Measurements from ENCODE around the gene INPP5A. TPM values are rescaled to one million over a fixed set of nuclear protein-coding genes. Genes with fewer than 3 reads are reported as not detected.

The INPP5A gene
- total RNA-seq, 3 donors from 2014 or later = 26.6 to 50.6 (median 38.7) TPM

DNA sequence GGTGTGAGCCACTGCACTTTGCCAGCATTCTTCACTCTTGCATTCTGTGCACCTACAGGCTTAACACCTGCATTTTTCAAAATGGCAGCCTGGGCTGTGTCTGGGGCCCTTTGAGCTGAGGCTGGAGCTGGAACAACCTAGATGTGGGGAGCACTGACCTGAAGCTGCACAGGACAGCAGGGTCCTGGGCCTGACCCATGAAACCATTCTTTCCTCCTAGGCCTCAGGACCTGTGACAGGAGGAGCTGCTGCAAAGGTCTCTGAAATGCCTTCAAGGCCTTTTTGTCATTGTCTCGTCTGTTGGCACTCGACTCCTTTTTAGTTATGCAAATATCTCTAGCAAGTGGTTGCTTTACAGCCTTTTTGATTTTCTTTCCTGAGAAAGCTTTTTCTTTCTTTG, 82.3 kb downstream of the INPP5A start:
- no peak for TF ChIP-seq POLR2A (IDR thresholded peaks at IDR 0.05)
- no peak for TF ChIP-seq POLR2AphosphoS5 (IDR thresholded peaks at IDR 0.05)
- TF ChIP-seq, protein P1, sequence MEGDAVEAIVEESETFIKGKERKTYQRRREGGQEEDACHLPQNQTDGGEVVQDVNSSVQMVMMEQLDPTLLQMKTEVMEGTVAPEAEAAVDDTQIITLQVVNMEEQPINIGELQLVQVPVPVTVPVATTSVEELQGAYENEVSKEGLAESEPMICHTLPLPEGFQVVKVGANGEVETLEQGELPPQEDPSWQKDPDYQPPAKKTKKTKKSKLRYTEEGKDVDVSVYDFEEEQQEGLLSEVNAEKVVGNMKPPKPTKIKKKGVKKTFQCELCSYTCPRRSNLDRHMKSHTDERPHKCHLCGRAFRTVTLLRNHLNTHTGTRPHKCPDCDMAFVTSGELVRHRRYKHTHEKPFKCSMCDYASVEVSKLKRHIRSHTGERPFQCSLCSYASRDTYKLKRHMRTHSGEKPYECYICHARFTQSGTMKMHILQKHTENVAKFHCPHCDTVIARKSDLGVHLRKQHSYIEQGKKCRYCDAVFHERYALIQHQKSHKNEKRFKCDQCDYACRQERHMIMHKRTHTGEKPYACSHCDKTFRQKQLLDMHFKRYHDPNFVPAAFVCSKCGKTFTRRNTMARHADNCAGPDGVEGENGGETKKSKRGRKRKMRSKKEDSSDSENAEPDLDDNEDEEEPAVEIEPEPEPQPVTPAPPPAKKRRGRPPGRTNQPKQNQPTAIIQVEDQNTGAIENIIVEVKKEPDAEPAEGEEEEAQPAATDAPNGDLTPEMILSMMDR (IDR thresholded peaks at IDR 0.05) = no peak
- Histone ChIP-seq H3K4me3 (no peak overlapping the region), H3K36me3 (no peaks in the 10 kb centered on the region), H3K27me3 (no peaks in the 10 kb centered on the region), H3K27ac (no peak overlapping the region), H3K4me1 (no peaks in the 10 kb centered on the region), H3K9me3 (peaks cover 17 to 28% of the 10 kb centered on the region in 2 donors)
- DNase-seq (ENCODE audit: low spot score in 2 of 2) = no peak
- intact Hi-C loops (cut with DNase I; ENCODE audit: low total_unique reads) = no loop called here

DNA sequence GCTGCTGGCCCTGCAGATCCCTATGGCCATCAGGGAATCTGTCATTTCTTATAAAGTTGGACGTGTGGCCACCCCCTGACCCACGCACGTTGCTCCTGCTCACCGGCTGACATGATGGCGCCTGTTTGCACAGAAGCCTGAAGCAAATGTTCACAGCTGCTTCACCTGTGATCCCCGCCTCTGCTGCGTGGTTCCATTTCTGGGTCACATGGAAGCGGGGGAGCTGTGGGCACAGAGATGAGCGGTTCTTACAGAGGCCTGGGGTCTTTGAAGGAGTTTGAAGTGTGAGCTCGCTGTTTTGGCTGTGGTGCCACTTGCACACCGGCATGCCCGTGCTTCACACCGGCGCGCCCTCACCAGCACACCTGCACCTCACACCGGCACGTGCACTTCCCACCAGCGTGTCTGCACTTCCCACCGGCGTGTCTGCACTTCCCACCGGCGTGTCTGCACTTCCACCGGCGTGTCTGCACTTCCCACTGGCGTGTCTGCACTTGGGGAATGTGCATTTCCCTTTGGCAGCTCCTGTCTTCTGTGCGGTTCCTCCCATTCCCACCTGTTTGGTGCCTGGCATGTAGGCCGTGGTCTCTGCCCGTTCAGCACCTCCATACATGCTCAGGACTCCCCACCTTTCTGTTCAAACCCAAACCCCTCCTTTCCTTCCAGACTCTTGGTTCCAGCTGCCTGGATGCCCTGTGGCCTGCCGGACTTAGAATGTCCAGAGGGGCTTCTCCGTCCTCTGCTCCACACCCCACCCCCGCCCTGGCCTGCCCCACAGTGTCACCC, 86.7 kb downstream of the INPP5A start:
- H3K27ac ChIP-seq = no peak overlapping the region
- H3K4me1 ChIP-seq = no peaks in the 10 kb centered on the region
- H3K4me3 ChIP-seq = no peak overlapping the region
- no peaks in the 10 kb centered on the region for H3K27me3 ChIP-seq
- intact Hi-C loops (cut with DNase I; ENCODE audit: low total_unique reads) = no loop called here
- peak in 1 of 2 donors; percentile 45 for DNase-seq (ENCODE audit: low spot score in 2 of 2)
- H3K36me3 ChIP-seq = no peaks in the 10 kb centered on the region
- TF ChIP-seq POLR2AphosphoS5 (IDR thresholded peaks at IDR 0.05) = no peak
- TF ChIP-seq, protein P1 (IDR thresholded peaks at IDR 0.05) = no peak
- TF ChIP-seq POLR2A (IDR thresholded peaks at IDR 0.05) = no peak
- peaks cover 12 to 22% of the 10 kb centered on the region in 2 donors for H3K9me3 ChIP-seq

DNA sequence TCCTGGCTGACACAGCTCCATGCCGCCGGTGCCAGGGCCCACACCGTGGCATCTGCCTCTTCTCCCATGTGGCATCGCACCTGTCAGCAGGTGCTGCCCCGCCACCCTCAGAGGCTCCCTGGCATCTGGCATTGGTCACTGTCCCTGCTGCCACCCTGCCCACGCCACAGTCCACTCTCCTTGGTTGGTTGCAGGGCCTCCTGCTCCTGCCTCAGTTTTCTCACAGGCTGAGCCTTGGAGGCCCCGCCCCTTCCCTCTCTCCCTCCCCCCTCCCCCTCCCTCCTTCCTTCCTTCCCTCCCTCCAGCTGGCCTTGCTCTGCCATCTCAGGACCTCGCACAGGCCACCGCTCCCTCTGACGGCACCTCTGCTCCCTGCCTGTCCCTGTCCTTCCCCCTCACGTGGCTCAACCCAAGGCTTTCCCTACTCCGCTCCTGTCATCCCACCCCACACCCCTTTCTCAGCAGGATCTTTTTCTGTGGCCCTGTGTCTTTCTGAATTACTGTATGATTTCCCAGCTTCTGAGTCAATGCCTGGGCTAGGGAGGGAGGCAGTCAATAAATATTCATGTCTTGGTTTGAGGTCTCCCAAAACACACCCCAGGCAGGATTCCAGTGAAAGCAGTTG, 87.4 kb downstream of the INPP5A start:
- H3K27me3 ChIP-seq = no peaks in the 10 kb centered on the region
- H3K9me3 ChIP-seq = peaks cover 5 to 15% of the 10 kb centered on the region in 2 donors
- DNase-seq (ENCODE audit: low spot score in 2 of 2) = peak in 1 of 2 donors; percentile 44
- no peaks in the 10 kb centered on the region for H3K36me3 ChIP-seq
- H3K4me3 ChIP-seq = no peak overlapping the region
- TF ChIP-seq, protein P1 (IDR thresholded peaks at IDR 0.05) = no peak
- TF ChIP-seq POLR2AphosphoS5 (IDR thresholded peaks at IDR 0.05) = no peak
- TF ChIP-seq POLR2A (IDR thresholded peaks at IDR 0.05) = no peak
- intact Hi-C loops (cut with DNase I; ENCODE audit: low total_unique reads) = no loop called here
- no peaks in the 10 kb centered on the region for H3K4me1 ChIP-seq
- no peak overlapping the region for H3K27ac ChIP-seq

DNA sequence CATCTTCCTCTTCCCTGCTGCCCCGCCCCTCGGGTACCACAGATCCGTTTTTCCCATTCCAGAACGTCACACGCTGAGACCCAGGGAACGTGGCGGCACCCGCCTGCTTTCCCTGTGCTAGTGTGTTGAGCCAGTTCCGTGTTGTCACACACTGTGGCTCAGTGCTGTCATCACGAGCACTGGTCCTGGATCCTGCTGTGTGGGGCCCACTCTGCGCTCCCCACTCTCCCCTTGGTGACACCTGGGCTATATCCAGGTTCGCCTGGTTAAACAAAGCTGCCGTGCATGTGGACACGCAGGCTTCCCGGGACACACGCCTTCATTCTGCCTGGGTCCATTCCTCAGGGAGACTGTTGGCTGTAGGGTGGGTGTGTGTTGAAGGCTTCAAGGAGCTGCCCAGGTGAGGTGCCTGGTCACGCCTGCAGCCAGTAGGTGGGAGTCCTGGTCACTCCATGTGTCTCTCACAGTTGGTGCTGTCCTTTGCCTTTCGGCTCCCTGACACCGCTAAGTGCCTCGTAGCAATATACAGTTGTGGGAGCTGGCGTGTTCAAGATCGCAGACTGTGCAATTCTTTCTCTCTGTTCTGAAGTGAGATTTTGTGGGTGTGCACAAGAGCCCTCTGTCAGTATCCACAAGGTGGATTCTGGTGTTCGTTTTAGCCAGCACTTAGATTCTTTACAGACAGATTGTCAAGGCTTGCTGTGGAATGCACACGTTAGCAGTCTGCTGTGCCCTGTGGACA, 88.6 kb downstream of the INPP5A start:
- Histone ChIP-seq H3K27ac (no peak overlapping the region), H3K36me3 (no peaks in the 10 kb centered on the region), H3K4me3 (no peak overlapping the region), H3K9me3 (peaks cover 0 to 3% of the 10 kb centered on the region in 2 donors), H3K4me1 (peaks cover 0 to 5% of the 10 kb centered on the region in 2 donors), H3K27me3 (no peaks in the 10 kb centered on the region)
- DNase-seq (ENCODE audit: low spot score in 2 of 2) = peak in 1 of 2 donors; percentile 19
- intact Hi-C loops (cut with DNase I; ENCODE audit: low total_unique reads) = no loop called here
- TF ChIP-seq POLR2A (IDR thresholded peaks at IDR 0.05) (no peak), POLR2AphosphoS5 (IDR thresholded peaks at IDR 0.05) (no peak)
- TF ChIP-seq, protein P1 (IDR thresholded peaks at IDR 0.05) = no peak
